Measurements from ENCODE around the gene ATP8B4.
"Not testable (repeated sequence)": the region's sequence is repeated elsewhere in the genome, so short reads cannot be mapped to it uniquely, and the experiment has no call there.

Gene ATP8B4

GRCh38 chr15:50107591-50108408, 11.2 kb downstream of the ATP8B4 start:
- FAIRE-seq: no peak

GRCh38 chr15:50107157-50107556, 11.9 kb downstream of the ATP8B4 start:
- no peak for FAIRE-seq

GRCh38 chr15:50106457-50106856, 12.6 kb downstream of the ATP8B4 start:
- FAIRE-seq: no peak

GRCh38 chr15:50100486-50100885, 18.5 kb downstream of the ATP8B4 start:
- FAIRE-seq: no peak

- no peak for FAIRE-seq
These were observed 20.5 kb downstream of the ATP8B4 start for GRCh38 chr15:50098545-50098944.

- no peak for FAIRE-seq
These were observed 22.9 kb downstream of the ATP8B4 start for GRCh38 chr15:50095938-50096821.

- FAIRE-seq: not testable (repeated sequence)
These were observed 29.6 kb downstream of the ATP8B4 start for GRCh38 chr15:50089386-50089785.

GRCh38 chr15:50084932-50085331, 34.1 kb downstream of the ATP8B4 start:
- no peak for FAIRE-seq

- no peak for FAIRE-seq
These were observed 35.5 kb downstream of the ATP8B4 start for GRCh38 chr15:50083424-50084025.

GRCh38 chr15:50082066-50082465, 37.0 kb downstream of the ATP8B4 start:
- no peak for FAIRE-seq

GRCh38 chr15:50077651-50078050, 41.4 kb downstream of the ATP8B4 start:
- FAIRE-seq: no peak

- no peak for FAIRE-seq
These were observed 41.9 kb downstream of the ATP8B4 start for GRCh38 chr15:50077176-50077575.

- no peak for FAIRE-seq
These were observed 43.7 kb downstream of the ATP8B4 start for GRCh38 chr15:50075319-50075718.

- no peak for FAIRE-seq
These were observed 47.3 kb downstream of the ATP8B4 start for GRCh38 chr15:50071551-50072258.

- FAIRE-seq: no peak
These were observed 51.0 kb downstream of the ATP8B4 start for GRCh38 chr15:50068016-50068415.

GRCh38 chr15:50067254-50067653, 51.8 kb downstream of the ATP8B4 start:
- no peak for FAIRE-seq

GRCh38 chr15:50066666-50067065, 52.4 kb downstream of the ATP8B4 start:
- no peak for FAIRE-seq

GRCh38 chr15:50066202-50066601, 52.8 kb downstream of the ATP8B4 start:
- FAIRE-seq: no peak

GRCh38 chr15:50065279-50065678, 53.8 kb downstream of the ATP8B4 start:
- FAIRE-seq: no peak

GRCh38 chr15:50064673-50065072, 54.4 kb downstream of the ATP8B4 start:
- no peak for FAIRE-seq

- no peak for FAIRE-seq
These were observed 55.8 kb downstream of the ATP8B4 start for GRCh38 chr15:50063226-50063625.

- FAIRE-seq: no peak
These were observed 57.5 kb downstream of the ATP8B4 start for GRCh38 chr15:50061503-50061902.

GRCh38 chr15:50059883-50060282, 59.1 kb downstream of the ATP8B4 start:
- FAIRE-seq: no peak
